A673 (cell line): ENCODE measurements around the gene CD72. TPM values are rescaled to one million over a fixed set of nuclear protein-coding genes. Genes with fewer than 3 reads are reported as not detected.

Source experiments
- BruUV-seq: library from RNA; stranded (reverse); fragments of 400-500 nt; replicated peaks from 2 replicates; lab custom pipeline; 2021; lab: Mats Ljungman, UMichigan
- CTCF ChIA-PET: fragments of 300-600 bp; sonication (Branson Sonifier 250); formaldehyde crosslinking; loops from one replicate; lab custom pipeline; 2022; ENCODE audit warnings: antibody characterized with exemption; lab: Charles Lee
- POLR2A ChIA-PET: fragments of 300-600 bp; sonication (Branson Sonifier 250); formaldehyde crosslinking; loops from one replicate; lab custom pipeline; 2022; ENCODE audit warnings: antibody characterized with exemption; ENCODE audit not compliant: low non-redundant PET; lab: Charles Lee
- DNase-seq: peaks from one replicate; pipeline ENCODE4 v3.0.0-alpha.2; 2015; ENCODE audit warnings: low spot score
- H3K27ac ChIP-seq: fragments of 200-600 bp; sonication (generic); 2 replicates; pipeline ENCODE4 v1.5.1; 2016; ENCODE audit warnings: mixed run types, low read depth, mild to moderate bottlenecking, mixed read lengths, antibody characterized with exemption, low read length; ENCODE audit not compliant: poor library complexity, severe bottlenecking
- H3K27me3 ChIP-seq: fragments of 200-600 bp; sonication (generic); replicated peaks from 2 replicates; pipeline ENCODE4 v1.6.1; 2017; ENCODE audit warnings: mixed run types, low read depth, mild to moderate bottlenecking, mixed read lengths, antibody characterized with exemption, low read length; ENCODE audit not compliant: insufficient read depth, poor library complexity
- H3K36me3 ChIP-seq: fragments of 200-600 bp; sonication (generic); 2 replicates; pipeline ENCODE4 v1.6.1; 2016; ENCODE audit warnings: mixed run types, mild to moderate bottlenecking, mixed read lengths, antibody characterized with exemption, low read length; ENCODE audit not compliant: insufficient read depth, poor library complexity, severe bottlenecking
- H3K4me1 ChIP-seq: fragments of 200-600 bp; sonication (generic); 2 replicates; pipeline ENCODE4 v1.6.1; 2017; ENCODE audit warnings: mixed run types, mild to moderate bottlenecking, mixed read lengths, antibody characterized with exemption, low read length; ENCODE audit not compliant: insufficient read depth, poor library complexity, severe bottlenecking
- H3K4me3 ChIP-seq: fragments of 200-600 bp; sonication (generic); 2 replicates; pipeline ENCODE4 v1.5.1; 2016; ENCODE audit warnings: low read depth, mixed run types, mild to moderate bottlenecking, mixed read lengths, low read length; ENCODE audit not compliant: poor library complexity, severe bottlenecking
- H3K9me3 ChIP-seq: fragments of 200-600 bp; sonication (generic); 2 replicates; pipeline ENCODE4 v1.6.1; 2016; ENCODE audit warnings: mixed run types, low read depth, mild to moderate bottlenecking, mixed read lengths, antibody characterized with exemption, low read length; ENCODE audit not compliant: poor library complexity, severe bottlenecking
- EZH2 ChIP-seq: fragments of 200-600 bp; sonication (generic); IDR thresholded peaks from 2 replicates; pipeline ENCODE4 v1.6.1; 2017; ENCODE audit warnings: borderline replicate concordance, low read depth, mild to moderate bottlenecking, mixed read lengths, antibody characterized with exemption, low read length; ENCODE audit not compliant: poor library complexity, severe bottlenecking
- intact Hi-C: fragments of 100-400 bp; cut with micrococcal nuclease; formaldehyde crosslinking; loops from one replicate; pipeline ENCODE4 v1.10.0; 2022; ENCODE audit not compliant: unreplicated experiment
- total RNA-seq: library from RNA; stranded (reverse); gene quantifications from 2 replicates; pipeline ENCODE4 v1.2.3, GENCODE V29; 2021
- TF ChIP-seq, protein P1 (sequence below): fragments of 300-800, 200-600 bp; sonication (generic); conservative IDR thresholded peaks from 2 replicates; pipeline ENCODE4 v1.5.1; 2017; ENCODE audit warnings: low read depth, mild to moderate bottlenecking, antibody characterized with exemption, low read length, moderate library complexity, mixed read lengths

The CD72 gene
- total RNA-seq, 1 experiment from 2014 or later: not detected

DNA sequence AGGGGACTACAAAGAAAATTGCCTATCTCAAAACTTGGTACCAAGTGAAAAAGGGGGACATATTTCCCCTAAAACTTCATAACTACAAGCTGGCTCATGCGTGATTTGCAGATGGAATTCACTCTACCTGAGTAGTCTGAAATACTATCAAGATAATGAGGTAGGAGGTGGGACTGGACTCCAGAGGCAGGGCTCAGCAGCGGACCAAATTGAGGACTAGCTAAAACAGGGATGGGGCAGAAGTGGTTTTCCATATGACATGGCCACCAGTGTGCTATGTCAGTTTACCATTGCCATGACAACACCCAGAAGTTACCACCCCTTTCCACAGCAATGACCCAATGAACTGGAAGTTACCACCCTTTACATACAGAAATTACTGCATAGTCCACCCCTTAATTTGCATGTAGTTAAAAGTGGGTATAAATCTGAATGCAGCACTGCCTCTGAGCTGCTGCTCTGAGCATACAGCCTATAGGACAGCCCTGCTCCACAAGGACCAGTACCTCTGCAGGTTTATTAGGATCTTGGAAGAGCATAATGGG lies 43.6 kb downstream of the CD72 start:
- DNase-seq: no peak
- Histone ChIP-seq H3K36me3 (no peaks in the 10 kb centered on the region), H3K27me3 (no peaks in the 10 kb centered on the region), H3K4me3 (no peak overlapping the region), H3K27ac (no peak overlapping the region), H3K4me1 (no peaks in the 10 kb centered on the region), H3K9me3 (no peaks in the 10 kb centered on the region)
- TF ChIP-seq, protein P1, sequence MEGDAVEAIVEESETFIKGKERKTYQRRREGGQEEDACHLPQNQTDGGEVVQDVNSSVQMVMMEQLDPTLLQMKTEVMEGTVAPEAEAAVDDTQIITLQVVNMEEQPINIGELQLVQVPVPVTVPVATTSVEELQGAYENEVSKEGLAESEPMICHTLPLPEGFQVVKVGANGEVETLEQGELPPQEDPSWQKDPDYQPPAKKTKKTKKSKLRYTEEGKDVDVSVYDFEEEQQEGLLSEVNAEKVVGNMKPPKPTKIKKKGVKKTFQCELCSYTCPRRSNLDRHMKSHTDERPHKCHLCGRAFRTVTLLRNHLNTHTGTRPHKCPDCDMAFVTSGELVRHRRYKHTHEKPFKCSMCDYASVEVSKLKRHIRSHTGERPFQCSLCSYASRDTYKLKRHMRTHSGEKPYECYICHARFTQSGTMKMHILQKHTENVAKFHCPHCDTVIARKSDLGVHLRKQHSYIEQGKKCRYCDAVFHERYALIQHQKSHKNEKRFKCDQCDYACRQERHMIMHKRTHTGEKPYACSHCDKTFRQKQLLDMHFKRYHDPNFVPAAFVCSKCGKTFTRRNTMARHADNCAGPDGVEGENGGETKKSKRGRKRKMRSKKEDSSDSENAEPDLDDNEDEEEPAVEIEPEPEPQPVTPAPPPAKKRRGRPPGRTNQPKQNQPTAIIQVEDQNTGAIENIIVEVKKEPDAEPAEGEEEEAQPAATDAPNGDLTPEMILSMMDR: no peak
- POLR2A ChIA-PET: no interaction called here
- BruUV-seq: no TSS peak
- intact Hi-C loops: no loop called here
- CTCF ChIA-PET: no interaction called here

DNA sequence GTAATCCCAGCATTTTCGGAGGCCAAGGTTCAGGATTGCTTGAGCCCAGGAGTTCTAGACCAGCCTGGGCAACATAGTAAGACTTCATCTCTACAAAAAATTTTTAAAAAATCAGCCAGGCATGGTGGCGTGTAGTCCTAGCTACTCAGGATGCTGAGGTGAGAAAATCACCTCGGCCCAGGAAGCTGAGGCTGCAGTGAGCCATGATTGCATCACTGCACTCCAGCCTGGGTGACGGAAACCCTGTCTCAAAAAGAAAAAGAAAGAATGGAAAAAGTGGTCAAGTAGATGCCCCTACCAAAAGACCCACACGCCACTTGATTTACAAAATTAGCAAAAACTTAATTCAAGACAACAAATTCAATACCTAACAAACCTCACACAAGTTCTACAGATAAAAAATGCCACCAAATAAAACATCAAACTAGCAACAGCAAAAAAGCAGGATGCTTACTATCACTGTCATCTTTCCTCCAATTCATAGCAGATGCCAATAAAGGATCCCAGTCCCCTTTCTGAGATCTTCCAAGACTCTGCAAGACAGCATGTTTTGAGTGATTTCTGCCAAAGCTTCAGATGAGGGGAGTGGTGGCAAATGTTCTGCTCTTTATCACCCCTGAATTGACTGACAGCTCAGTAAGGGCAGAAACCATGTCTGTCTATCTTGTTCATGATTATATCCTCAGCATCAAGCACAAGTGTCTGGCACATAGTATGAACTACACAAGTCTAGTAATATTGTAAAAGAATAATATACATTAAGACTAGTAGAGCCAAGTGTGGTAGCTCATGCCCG lies 47.3 kb downstream of the CD72 start:
- no peaks in the 10 kb centered on the region for H3K4me1 ChIP-seq
- H3K27ac ChIP-seq: no peak overlapping the region
- ChIA-PET CTCF (no interaction called here), POLR2A (no interaction called here)
- no peaks in the 10 kb centered on the region for H3K9me3 ChIP-seq
- H3K36me3 ChIP-seq: no peaks in the 10 kb centered on the region
- TF ChIP-seq, protein P1: no peak
- no peak for TF ChIP-seq EZH2
- intact Hi-C loops: no loop called here
- DNase-seq: no peak
- H3K27me3 ChIP-seq: no peaks in the 10 kb centered on the region
- no TSS peak for BruUV-seq
- H3K4me3 ChIP-seq: no peak overlapping the region

DNA sequence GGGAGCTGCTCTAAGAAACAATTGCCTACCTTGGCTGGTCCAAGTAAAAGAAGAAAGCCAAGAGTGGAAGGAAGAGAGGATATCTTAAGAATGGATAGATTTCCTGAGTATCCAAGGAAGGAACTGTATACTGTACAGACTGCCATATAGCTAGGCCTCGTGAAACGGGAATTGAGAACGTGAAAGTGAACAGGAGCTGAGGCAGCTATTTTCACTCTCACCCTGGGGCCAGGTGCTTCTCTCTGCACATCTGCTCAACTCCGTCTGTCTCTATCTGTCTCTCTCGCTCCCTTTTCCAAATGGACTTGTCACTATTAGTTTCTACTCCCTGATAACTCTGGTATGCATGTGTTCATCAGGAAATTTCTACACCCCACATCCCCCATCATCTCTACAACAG lies 49.0 kb downstream of the CD72 start:
- Histone ChIP-seq H3K27ac (no peak overlapping the region), H3K4me1 (no peaks in the 10 kb centered on the region), H3K36me3 (no peaks in the 10 kb centered on the region), H3K4me3 (no peak overlapping the region), H3K27me3 (no peaks in the 10 kb centered on the region), H3K9me3 (no peaks in the 10 kb centered on the region)
- TF ChIP-seq EZH2: no peak
- TF ChIP-seq, protein P1: no peak
- CTCF ChIA-PET: no interaction called here
- BruUV-seq: no TSS peak
- intact Hi-C loops: no loop called here
- no peak for DNase-seq
- POLR2A ChIA-PET: no interaction called here
